B cell (primary cell): Measurements from ENCODE around the gene CDCA7L. TPM values are rescaled to one million over a fixed set of nuclear protein-coding genes. Genes with fewer than 3 reads are reported as not detected.

ENCODE experiments used
- ATAC-seq: fragments of 200-7000 bp; cut with Tn5 transposase; one replicate; pipeline ENCODE4 v1.10.0; 2021; ENCODE audit warnings: low read depth, mild to moderate bottlenecking, moderate number of reproducible peaks, moderate library complexity
- CTCF ChIA-PET: fragments of 350-600 bp; sonication (Branson Sonifier 250); formaldehyde crosslinking; loops from one replicate; lab custom pipeline; 2021; ENCODE audit warnings: antibody characterized with exemption, inconsistent platforms; lab: Charles Lee
- POLR2A ChIA-PET: fragments of 350-600 bp; sonication (Branson Sonifier 250); formaldehyde crosslinking; loops from one replicate; lab custom pipeline; 2021; ENCODE audit warnings: antibody characterized with exemption; lab: Charles Lee
- DNase-seq: peaks from one replicate; pipeline ENCODE4 v3.0.0; 2013
- H2AFZ ChIP-seq: 2 replicates; pipeline ENCODE4 v1.6.1; 2012; ENCODE audit warnings: mild to moderate bottlenecking, low read depth, low read length; ENCODE audit not compliant: insufficient read depth, poor library complexity, severe bottlenecking
- H3K27ac ChIP-seq, 2 donors: 1 replicate in 1 of 2; 2 replicates in 1 of 2; pipeline ENCODE4 v1.5.1; 2012 to 2013; ENCODE audit warnings: low read length in 2 of 2, mild to moderate bottlenecking in 2 of 2, moderate library complexity in 1 of 2
- H3K27me3 ChIP-seq, 4 experiments: fragments of 200-600 bp in 1 of 4; sonication (generic) in 1 of 4; replicated peaks in 1 of 4; 1 replicate in 2 of 4; 2 replicates in 2 of 4; pipeline versions ENCODE4 v1.6.1 to v1.7.0; 2013 to 2016; ENCODE audit warnings: low read length in 3 of 4, mild to moderate bottlenecking in 2 of 4, mixed read lengths in 1 of 4, moderate library complexity in 1 of 4; ENCODE audit not compliant: insufficient read depth in 4 of 4, control insufficient read depth in 3 of 4; ENCODE audit errors: control extremely low read depth in 1 of 4
- H3K36me3 ChIP-seq, 2 experiments: replicated peaks in 1 of 2; 1 replicate in 1 of 2; 2 replicates in 1 of 2; pipeline versions ENCODE4 v1.6.1 to v1.7.1; 2013; ENCODE audit warnings: low read length in 1 of 2; ENCODE audit not compliant: insufficient read depth in 2 of 2, control insufficient read depth in 1 of 2; ENCODE audit errors: control extremely low read depth in 1 of 2, extremely low read depth in 1 of 2
- H3K4me1 ChIP-seq, 2 donors: fragments of 200-600 bp in 1 of 2; sonication (generic) in 1 of 2; 1 replicate in 1 of 2; 2 replicates in 1 of 2; pipeline versions ENCODE4 v1.5.1 to v1.6.1; 2013 to 2017; ENCODE audit warnings: low read length in 2 of 2; ENCODE audit not compliant: control insufficient read depth in 2 of 2, insufficient read depth in 2 of 2
- H3K4me2 ChIP-seq: replicated peaks from 2 replicates; pipeline ENCODE3; 2012; ENCODE audit warnings: mild to moderate bottlenecking, low read depth, low read length; ENCODE audit not compliant: poor library complexity, severe bottlenecking
- H3K4me3 ChIP-seq, 5 experiments: fragments of 200-600 bp in 1 of 5; sonication (generic) in 1 of 5; 1 replicate in 3 of 5; 2 replicates in 2 of 5; pipeline versions ENCODE4 v1.5.1 to v1.7.0; 2011 to 2016; ENCODE audit warnings: low read length in 4 of 5, mild to moderate bottlenecking in 4 of 5, low read depth in 2 of 5, control low read depth in 1 of 5, moderate library complexity in 1 of 5; ENCODE audit not compliant: insufficient read depth in 1 of 5; ENCODE audit errors: control extremely low read depth in 1 of 5, extremely low read depth in 1 of 5
- H3K79me2 ChIP-seq: fragments of 200-600 bp; sonication (generic); one replicate; pipeline ENCODE4 v1.6.0; 2016; ENCODE audit warnings: low read length; ENCODE audit not compliant: control insufficient read depth, insufficient read depth
- H3K9ac ChIP-seq: fragments of 200-600 bp; sonication (generic); 2 replicates; pipeline ENCODE4 v1.6.1; 2017; ENCODE audit warnings: mild to moderate bottlenecking, low read length, moderate library complexity
- H3K9me3 ChIP-seq, 3 donors: one replicate each; pipeline versions ENCODE4 v1.6.1 to v1.7.1; 2013; ENCODE audit warnings: low read length in 2 of 3; ENCODE audit not compliant: control insufficient read depth in 2 of 3, insufficient read depth in 1 of 3; ENCODE audit errors: control extremely low read depth in 1 of 3
- H4K20me1 ChIP-seq: 2 replicates; pipeline ENCODE4 v1.6.0; 2012; ENCODE audit warnings: mild to moderate bottlenecking, low read length; ENCODE audit not compliant: insufficient read depth, control insufficient read depth, poor library complexity, severe bottlenecking
- H3K27ac Mint-ChIP-seq: one replicate; pipeline ENCODE4 v1.8.0; 2021; ENCODE audit warnings: mixed read lengths
- H3K27me3 Mint-ChIP-seq: one replicate; pipeline ENCODE4 v1.8.0; 2021; ENCODE audit warnings: mixed read lengths
- H3K4me1 Mint-ChIP-seq: one replicate; pipeline ENCODE4 v1.8.0; 2021; ENCODE audit warnings: mixed read lengths
- H3K4me3 Mint-ChIP-seq: one replicate; pipeline ENCODE4 v1.8.0; 2021; ENCODE audit warnings: mixed read lengths
- H3K9me3 Mint-ChIP-seq: one replicate; pipeline ENCODE4 v1.8.0; 2022; ENCODE audit warnings: mixed read lengths; ENCODE audit not compliant: insufficient read depth
- EZH2 ChIP-seq: IDR thresholded peaks from 2 replicates; pipeline ENCODE4 v1.6.1; 2012; ENCODE audit warnings: borderline replicate concordance, low read depth, mild to moderate bottlenecking, moderate library complexity, low read length; ENCODE audit not compliant: insufficient read depth, poor library complexity, severe bottlenecking
- WGBS: methylation state at CpG from one replicate; pipeline ENCODE4 v1.1.5; 2013; ENCODE audit warnings: missing lambda C conversion rate; ENCODE audit not compliant: insufficient coverage; 5-methylcytosine and 5-hydroxymethylcytosine counted together
- intact Hi-C: fragments of 100-400 bp; cut with micrococcal nuclease; formaldehyde crosslinking; loops from one replicate; pipeline ENCODE4 v1.10.0; 2022
- polyA plus RNA-seq: library from polyadenylated mRNA; depleted of rRNA; stranded (reverse); fragments of >200 nt; gene quantifications from 2 replicates; pipeline ENCODE4 v1.2.3, GENCODE V29; 2012
- total RNA-seq, 2 donors: library from RNA; stranded (reverse); fragments of 120-200 nt in 1 of 2; gene quantifications; 1 replicate in 1 of 2; 2 replicates in 1 of 2; pipeline versions ENCODE4 v1.2.3 to v1.2.4, GENCODE V29; 2013 to 2022
- TF ChIP-seq, protein P1 (sequence below): fragments of 200-600 bp; IDR thresholded peaks from one replicate; pipeline ENCODE4 v1.8.0; 2022; ENCODE audit warnings: antibody characterized with exemption, mild to moderate bottlenecking

The CDCA7L gene
- total and polyA plus RNA-seq, 2 donors (not counting 1 experiment from before 2014, with no cell fraction given): 84.0 to 129 TPM

- Mint-ChIP-seq H3K27ac (peak overlapping the region; percentile 32), H3K27me3 (no peaks in the 10 kb centered on the region), H3K9me3 (no peaks in the 10 kb centered on the region), H3K4me3 (no peak overlapping the region), H3K4me1 (peaks cover 12% of the 10 kb centered on the region)
- H2AFZ ChIP-seq: no peak overlapping the region
- H3K27ac ChIP-seq: no peak overlapping the region
- DNase-seq (no peak), ATAC-seq (no peak)
- H3K79me2 ChIP-seq: no peaks in the 10 kb centered on the region
- H3K4me2 ChIP-seq: no peak overlapping the region
- intact Hi-C loops: no loop called here
- no peak overlapping the region for H3K4me3 ChIP-seq
- H3K9me3 ChIP-seq: no peaks in the 10 kb centered on the region
- TF ChIP-seq, protein P1, sequence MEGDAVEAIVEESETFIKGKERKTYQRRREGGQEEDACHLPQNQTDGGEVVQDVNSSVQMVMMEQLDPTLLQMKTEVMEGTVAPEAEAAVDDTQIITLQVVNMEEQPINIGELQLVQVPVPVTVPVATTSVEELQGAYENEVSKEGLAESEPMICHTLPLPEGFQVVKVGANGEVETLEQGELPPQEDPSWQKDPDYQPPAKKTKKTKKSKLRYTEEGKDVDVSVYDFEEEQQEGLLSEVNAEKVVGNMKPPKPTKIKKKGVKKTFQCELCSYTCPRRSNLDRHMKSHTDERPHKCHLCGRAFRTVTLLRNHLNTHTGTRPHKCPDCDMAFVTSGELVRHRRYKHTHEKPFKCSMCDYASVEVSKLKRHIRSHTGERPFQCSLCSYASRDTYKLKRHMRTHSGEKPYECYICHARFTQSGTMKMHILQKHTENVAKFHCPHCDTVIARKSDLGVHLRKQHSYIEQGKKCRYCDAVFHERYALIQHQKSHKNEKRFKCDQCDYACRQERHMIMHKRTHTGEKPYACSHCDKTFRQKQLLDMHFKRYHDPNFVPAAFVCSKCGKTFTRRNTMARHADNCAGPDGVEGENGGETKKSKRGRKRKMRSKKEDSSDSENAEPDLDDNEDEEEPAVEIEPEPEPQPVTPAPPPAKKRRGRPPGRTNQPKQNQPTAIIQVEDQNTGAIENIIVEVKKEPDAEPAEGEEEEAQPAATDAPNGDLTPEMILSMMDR: no peak
- TF ChIP-seq EZH2: no peak
- 92% methylated on average over 12 of the region's 14 CpGs for WGBS
- ChIA-PET POLR2A (no interaction called here), CTCF (no interaction called here)
- no peak overlapping the region for H3K9ac ChIP-seq
- H3K27me3 ChIP-seq: no peaks in the 10 kb centered on the region
- peaks cover 5% of the 10 kb centered on the region for H4K20me1 ChIP-seq
- H3K36me3 ChIP-seq: peaks cover 0 to 91% of the 10 kb centered on the region in 2 experiments
- peaks cover 10% of the 10 kb centered on the region in 2 donors for H3K4me1 ChIP-seq
These were observed 42.5 kb downstream of the CDCA7L start for GRCh38 chr7:21903020-21903786.

DNA sequence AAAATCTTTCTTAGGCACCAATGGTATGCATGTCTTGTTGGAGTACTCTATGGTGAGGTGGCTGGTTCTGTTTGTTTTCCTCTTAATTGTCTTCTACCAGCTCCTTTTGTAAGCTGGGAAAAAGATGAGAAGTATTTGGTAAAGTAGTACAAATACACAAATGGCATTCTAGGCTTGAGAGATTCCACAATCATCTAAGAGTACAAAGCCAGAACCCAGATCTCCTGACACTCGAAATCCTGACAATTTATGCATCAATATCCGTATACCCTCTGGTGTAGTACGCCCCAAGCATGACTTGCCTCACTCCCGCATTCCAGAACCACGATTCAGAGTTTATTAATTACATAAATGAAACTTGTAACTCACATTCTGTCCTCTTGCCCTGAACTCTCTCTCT, 43.5 kb downstream of the CDCA7L start:
- H3K9me3 Mint-ChIP-seq: no peaks in the 10 kb centered on the region
- no peak overlapping the region for H3K4me3 Mint-ChIP-seq
- Histone ChIP-seq H3K9me3 (peaks cover 0 to 3% (median 0%) of the 10 kb centered on the region in 3 donors), H3K79me2 (no peaks in the 10 kb centered on the region), H3K9ac (no peak overlapping the region), H3K36me3 (peaks cover 0 to 82% of the 10 kb centered on the region in 2 experiments), H3K27me3 (no peaks in the 10 kb centered on the region), H4K20me1 (no peaks in the 10 kb centered on the region), H3K4me3 (no peak overlapping the region), H3K4me1 (peaks cover 19 to 20% of the 10 kb centered on the region in 2 donors), H2AFZ (no peak overlapping the region), H3K4me2 (no peak overlapping the region), H3K27ac (no peak overlapping the region)
- CTCF ChIA-PET: no interaction called here
- intact Hi-C loops: no loop called here
- no peak overlapping the region for H3K27ac Mint-ChIP-seq
- ATAC-seq: no peak
- DNase-seq: no peak
- no peak for TF ChIP-seq EZH2
- TF ChIP-seq, protein P1: no peak
- H3K4me1 Mint-ChIP-seq: peaks cover 21% of the 10 kb centered on the region
- H3K27me3 Mint-ChIP-seq: no peaks in the 10 kb centered on the region
- WGBS: 98% methylated on average over 5 of the region's 5 CpGs
- POLR2A ChIA-PET: no interaction called here
